Adipocyte (in vitro differentiated cells): Measurements from ENCODE around the gene B4GALT4.
"Not testable (repeated sequence)": the region's sequence is repeated elsewhere in the genome, so short reads cannot be mapped to it uniquely, and the experiment has no call there.

ENCODE experiments used
- DNase-seq: peaks from one replicate; pipeline ENCODE4 v3.0.0-alpha.2; 2015; ENCODE audit warnings: low read depth
- H3K27me3 ChIP-seq: replicated peaks from 2 replicates; pipeline ENCODE4 v1.7.0; 2013; ENCODE audit warnings: mild to moderate bottlenecking, low read length, moderate library complexity; ENCODE audit not compliant: control insufficient read depth, insufficient read depth
- H3K36me3 ChIP-seq: 2 replicates; pipeline ENCODE4 v1.7.0; 2013; ENCODE audit warnings: low read length, mild to moderate bottlenecking, moderate library complexity; ENCODE audit not compliant: control insufficient read depth, insufficient read depth, severe bottlenecking
- H3K4me1 ChIP-seq: 2 replicates; pipeline ENCODE4 v1.7.0; 2013; ENCODE audit warnings: mild to moderate bottlenecking, low read length, moderate library complexity; ENCODE audit not compliant: control insufficient read depth, insufficient read depth
- H3K4me3 ChIP-seq: 2 replicates; pipeline ENCODE4 v1.7.0; 2013; ENCODE audit warnings: mild to moderate bottlenecking, low read length, moderate library complexity
- H3K9ac ChIP-seq: 2 replicates; pipeline ENCODE4 v1.7.0; 2013; ENCODE audit warnings: mild to moderate bottlenecking, low read length, moderate library complexity
- H3K9me3 ChIP-seq: 2 replicates; pipeline ENCODE4 v1.7.0; 2013; ENCODE audit warnings: mild to moderate bottlenecking, low read length, moderate library complexity; ENCODE audit not compliant: control insufficient read depth

B4GALT4 gene

GRCh38 chr3:119257654-119258410 lies 17.2 kb upstream of the B4GALT4 start:
- no peaks in the 10 kb centered on the region for H3K9me3 ChIP-seq
- no peaks in the 10 kb centered on the region for H3K36me3 ChIP-seq
- H3K9ac ChIP-seq, result no peak overlapping the region
- DNase-seq, result peak; percentile 68
- H3K27me3 ChIP-seq, result no peaks in the 10 kb centered on the region
- H3K4me1 ChIP-seq, result peaks cover 3% of the 10 kb centered on the region
- no peak overlapping the region for H3K4me3 ChIP-seq

- H3K9ac ChIP-seq, result no peak overlapping the region
- peaks cover 3% of the 10 kb centered on the region for H3K4me1 ChIP-seq
- no peaks in the 10 kb centered on the region for H3K27me3 ChIP-seq
- no peak overlapping the region for H3K4me3 ChIP-seq
- no peaks in the 10 kb centered on the region for H3K36me3 ChIP-seq
- no peaks in the 10 kb centered on the region for H3K9me3 ChIP-seq
- DNase-seq, result no peak
These were observed 16.4 kb upstream of the B4GALT4 start for GRCh38 chr3:119257111-119257510.

GRCh38 chr3:119255214-119255613 lies 14.5 kb upstream of the B4GALT4 start:
- H3K9me3 ChIP-seq, result no peaks in the 10 kb centered on the region
- H3K36me3 ChIP-seq, result no peaks in the 10 kb centered on the region
- H3K9ac ChIP-seq, result no peak overlapping the region
- no peak overlapping the region for H3K4me3 ChIP-seq
- no peak for DNase-seq
- H3K27me3 ChIP-seq, result no peaks in the 10 kb centered on the region
- peaks cover 3% of the 10 kb centered on the region for H3K4me1 ChIP-seq

GRCh38 chr3:119245778-119246177 lies 5.1 kb upstream of the B4GALT4 start:
- no peak overlapping the region for H3K4me3 ChIP-seq
- peaks cover 13% of the 10 kb centered on the region for H3K9me3 ChIP-seq
- H3K4me1 ChIP-seq, result peaks cover 6% of the 10 kb centered on the region
- no peak overlapping the region for H3K9ac ChIP-seq
- no peak for DNase-seq
- H3K36me3 ChIP-seq, result no peaks in the 10 kb centered on the region
- no peaks in the 10 kb centered on the region for H3K27me3 ChIP-seq

- Histone ChIP-seq H3K36me3 (no peaks in the 10 kb centered on the region), H3K4me3 (no peak overlapping the region), H3K27me3 (no peaks in the 10 kb centered on the region), H3K9me3 (peaks cover 12% of the 10 kb centered on the region), H3K9ac (no peak overlapping the region), H3K4me1 (peaks cover 12% of the 10 kb centered on the region)
- no peak for DNase-seq
These were observed 3.0 kb upstream of the B4GALT4 start for GRCh38 chr3:119243712-119244111.

- not testable (repeated sequence) for H3K9ac ChIP-seq, DNase-seq, H3K27me3 ChIP-seq, H3K4me3 ChIP-seq, H3K9me3 ChIP-seq, H3K36me3 ChIP-seq
- H3K4me1 ChIP-seq, result peaks cover 18% of the 10 kb centered on the region
These were observed 2.4 kb upstream of the B4GALT4 start for GRCh38 chr3:119243058-119243529.

GRCh38 chr3:119242387-119243057 lies 1.8 kb upstream of the B4GALT4 start:
- not testable (repeated sequence) for H3K9ac ChIP-seq, H3K27me3 ChIP-seq, DNase-seq

GRCh38 chr3:119240101-119240590 lies 532 bp downstream of the B4GALT4 start:
- no peaks in the 10 kb centered on the region for H3K27me3 ChIP-seq
- peak; percentile 44 for DNase-seq
- no peaks in the 10 kb centered on the region for H3K9me3 ChIP-seq
- H3K36me3 ChIP-seq, result peaks cover 15% of the 10 kb centered on the region
- H3K4me3 ChIP-seq, result peak overlapping the region; percentile 98
- H3K4me1 ChIP-seq, result peaks cover 39% of the 10 kb centered on the region
- H3K9ac ChIP-seq, result peak overlapping the region; percentile 96

More at GRCh38 chr3:119242387-119243057, 1.8 kb upstream of the B4GALT4 start:
- H3K36me3 ChIP-seq, H3K9me3 ChIP-seq, H3K4me3 ChIP-seq: not testable (repeated sequence)
- peaks cover 21% of the 10 kb centered on the region for H3K4me1 ChIP-seq

- H3K9me3 ChIP-seq, result no peaks in the 10 kb centered on the region
- H3K27me3 ChIP-seq, result no peaks in the 10 kb centered on the region
These were observed 1.4 kb downstream of the B4GALT4 start for GRCh38 chr3:119239206-119239820.

GRCh38 chr3:119238363-119238762 lies 2.3 kb downstream of the B4GALT4 start:
- peak overlapping the region; percentile 96 for H3K9ac ChIP-seq

More at GRCh38 chr3:119239206-119239820, 1.4 kb downstream of the B4GALT4 start:
- DNase-seq, result no peak
- Histone ChIP-seq H3K4me3 (peak overlapping the region; percentile 98), H3K36me3 (peaks cover 15% of the 10 kb centered on the region), H3K9ac (peak overlapping the region; percentile 96), H3K4me1 (peaks cover 48% of the 10 kb centered on the region)

GRCh38 chr3:119237299-119237698 lies 3.4 kb downstream of the B4GALT4 start:
- peak overlapping the region; percentile 48 for H3K4me3 ChIP-seq
- no peaks in the 10 kb centered on the region for H3K27me3 ChIP-seq
- peak; percentile 49 for DNase-seq
- H3K9ac ChIP-seq, result peak overlapping the region; percentile 51
- peaks cover 57% of the 10 kb centered on the region for H3K4me1 ChIP-seq
- H3K9me3 ChIP-seq, result no peaks in the 10 kb centered on the region
- peaks cover 28% of the 10 kb centered on the region for H3K36me3 ChIP-seq

More at GRCh38 chr3:119238363-119238762, 2.3 kb downstream of the B4GALT4 start:
- peaks cover 55% of the 10 kb centered on the region for H3K4me1 ChIP-seq
- no peak for DNase-seq
- peaks cover 19% of the 10 kb centered on the region for H3K36me3 ChIP-seq
- H3K27me3 ChIP-seq, result no peaks in the 10 kb centered on the region
- H3K4me3 ChIP-seq, result peak overlapping the region; percentile 98
- H3K9me3 ChIP-seq, result no peaks in the 10 kb centered on the region
